Left lung (tissue), 10 donors: ENCODE measurements around the gene ROBO2. TPM values are rescaled to one million over a fixed set of nuclear protein-coding genes. Genes with fewer than 3 reads are reported as not detected.

Experiments
- ATAC-seq: fragments of 200-7000 bp; cut with Tn5 transposase; one replicate; pipeline ENCODE4 v1.9.1; 2020; ENCODE audit warnings: moderate library complexity
- DNase-seq, 4 donors: peaks; one replicate each; pipeline ENCODE4 v3.0.0-alpha.2; 2013 to 2020
- H3K27ac ChIP-seq, 2 donors: fragments of 200-600 bp; sonication (generic) in 1 of 2; one replicate each; pipeline versions ENCODE4 v1.5.0 to v1.8.0; 2020 to 2021
- H3K27me3 ChIP-seq, 2 donors: fragments of 200-600 bp; sonication (generic) in 1 of 2; one replicate each; pipeline versions ENCODE4 v1.5.0 to v1.8.0; 2020 to 2021
- H3K36me3 ChIP-seq, 2 donors: fragments of 200-600 bp; sonication (generic) in 1 of 2; one replicate each; pipeline versions ENCODE4 v1.5.0 to v1.8.0; 2020 to 2021
- H3K4me1 ChIP-seq, 2 donors: fragments of 200-600 bp; one replicate each; pipeline ENCODE4 v1.8.0; 2021
- H3K4me3 ChIP-seq, 2 donors: fragments of 200-600 bp; sonication (generic) in 1 of 2; one replicate each; pipeline versions ENCODE4 v1.5.0 to v1.8.0; 2020 to 2021; ENCODE audit warnings: mild to moderate bottlenecking in 1 of 2
- H3K9me3 ChIP-seq, 2 donors: fragments of 200-600 bp; sonication (generic) in 1 of 2; one replicate each; pipeline versions ENCODE4 v1.5.0 to v1.8.0; 2020 to 2021
- intact Hi-C, 2 donors: fragments of 100-400 bp; cut with DNase I; formaldehyde crosslinking; loops; one replicate each; pipeline versions ENCODE4 v1.11.2 to v1.14.2; 2022
- polyA plus RNA-seq, 6 donors: library from polyadenylated mRNA; unstranded; fragments of 120-200 nt; gene quantifications; one replicate each; pipeline ENCODE4 v1.2.1, GENCODE V29; 2013; ENCODE audit not compliant: insufficient read length in 6 of 6
- total RNA-seq, 2 donors: library from RNA; stranded (reverse); fragmentation: NEBNext Ultra II Directional; extraction: Animal tissue kit (Norgen Biotek cat#: 25700); gene quantifications; one replicate each; pipeline ENCODE4 v1.2.1, GENCODE V29; 2021
- TF ChIP-seq, protein P1 (sequence below), 2 donors: fragments of 200-600 bp; sonication (generic) in 1 of 2; IDR thresholded peaks; one replicate each; pipeline versions ENCODE4 v1.5.0 to v1.8.0; 2021; ENCODE audit warnings: antibody characterized with exemption in 2 of 2
- donor health status: DM: no; HTN: yes; CAD: no.
- donor health status: DM: no; HTN: no; CAD: no.

The ROBO2 gene
- total and polyA plus RNA-seq, 8 donors: 4.9 to 66.2 (median 51.1) TPM

DNA sequence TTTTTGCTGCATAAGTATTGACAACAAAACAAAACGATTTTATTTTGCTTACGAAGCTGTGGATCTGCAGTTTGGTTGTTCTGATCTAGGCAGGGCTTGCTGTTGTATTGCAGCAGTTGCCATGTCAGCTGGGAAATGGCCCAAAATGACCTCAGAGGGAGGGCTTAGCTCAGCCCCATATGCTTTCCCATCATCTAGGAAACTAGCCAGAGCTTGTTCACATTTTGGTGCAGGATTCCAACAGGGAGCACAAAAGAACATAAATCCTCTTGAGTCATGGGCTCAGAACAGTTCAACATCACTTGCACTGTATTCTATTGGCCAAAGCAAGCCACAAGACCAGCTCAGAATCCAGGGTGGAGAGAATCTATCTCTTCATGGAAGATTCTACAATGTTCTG, 42.2 kb upstream of the ROBO2 start:
- ATAC-seq (peak; percentile 54), DNase-seq (peak in 1 of 4 donors; percentile 49)
- Histone ChIP-seq H3K4me1 (no peaks in the 10 kb centered on the region), H3K4me3 (no peak overlapping the region), H3K27me3 (no peaks in the 10 kb centered on the region), H3K36me3 (no peaks in the 10 kb centered on the region), H3K9me3 (no peaks in the 10 kb centered on the region), H3K27ac (no peak overlapping the region)
- TF ChIP-seq, protein P1, sequence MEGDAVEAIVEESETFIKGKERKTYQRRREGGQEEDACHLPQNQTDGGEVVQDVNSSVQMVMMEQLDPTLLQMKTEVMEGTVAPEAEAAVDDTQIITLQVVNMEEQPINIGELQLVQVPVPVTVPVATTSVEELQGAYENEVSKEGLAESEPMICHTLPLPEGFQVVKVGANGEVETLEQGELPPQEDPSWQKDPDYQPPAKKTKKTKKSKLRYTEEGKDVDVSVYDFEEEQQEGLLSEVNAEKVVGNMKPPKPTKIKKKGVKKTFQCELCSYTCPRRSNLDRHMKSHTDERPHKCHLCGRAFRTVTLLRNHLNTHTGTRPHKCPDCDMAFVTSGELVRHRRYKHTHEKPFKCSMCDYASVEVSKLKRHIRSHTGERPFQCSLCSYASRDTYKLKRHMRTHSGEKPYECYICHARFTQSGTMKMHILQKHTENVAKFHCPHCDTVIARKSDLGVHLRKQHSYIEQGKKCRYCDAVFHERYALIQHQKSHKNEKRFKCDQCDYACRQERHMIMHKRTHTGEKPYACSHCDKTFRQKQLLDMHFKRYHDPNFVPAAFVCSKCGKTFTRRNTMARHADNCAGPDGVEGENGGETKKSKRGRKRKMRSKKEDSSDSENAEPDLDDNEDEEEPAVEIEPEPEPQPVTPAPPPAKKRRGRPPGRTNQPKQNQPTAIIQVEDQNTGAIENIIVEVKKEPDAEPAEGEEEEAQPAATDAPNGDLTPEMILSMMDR (IDR thresholded peaks at IDR 0.05): no peak
- intact Hi-C loops: no loop called here

DNA sequence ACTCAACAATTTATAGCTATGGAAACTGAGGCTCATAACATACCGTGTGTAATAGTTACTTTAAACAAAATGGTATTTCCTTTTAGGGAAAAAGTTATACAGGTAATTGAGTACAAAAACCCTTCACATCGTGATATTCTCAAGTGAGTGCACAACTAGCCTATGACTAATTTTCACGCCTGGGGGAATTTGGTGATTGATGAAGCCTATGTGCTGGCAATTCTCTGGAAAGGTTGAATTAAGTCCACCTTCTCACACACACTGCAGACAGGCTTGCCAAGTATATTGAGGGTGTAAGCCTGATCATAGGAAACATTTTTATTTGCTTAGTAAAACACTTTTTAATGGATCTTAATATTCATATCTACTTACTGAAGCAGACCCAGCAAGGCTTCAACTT, 41.3 kb upstream of the ROBO2 start:
- intact Hi-C loops: no loop called here

DNA sequence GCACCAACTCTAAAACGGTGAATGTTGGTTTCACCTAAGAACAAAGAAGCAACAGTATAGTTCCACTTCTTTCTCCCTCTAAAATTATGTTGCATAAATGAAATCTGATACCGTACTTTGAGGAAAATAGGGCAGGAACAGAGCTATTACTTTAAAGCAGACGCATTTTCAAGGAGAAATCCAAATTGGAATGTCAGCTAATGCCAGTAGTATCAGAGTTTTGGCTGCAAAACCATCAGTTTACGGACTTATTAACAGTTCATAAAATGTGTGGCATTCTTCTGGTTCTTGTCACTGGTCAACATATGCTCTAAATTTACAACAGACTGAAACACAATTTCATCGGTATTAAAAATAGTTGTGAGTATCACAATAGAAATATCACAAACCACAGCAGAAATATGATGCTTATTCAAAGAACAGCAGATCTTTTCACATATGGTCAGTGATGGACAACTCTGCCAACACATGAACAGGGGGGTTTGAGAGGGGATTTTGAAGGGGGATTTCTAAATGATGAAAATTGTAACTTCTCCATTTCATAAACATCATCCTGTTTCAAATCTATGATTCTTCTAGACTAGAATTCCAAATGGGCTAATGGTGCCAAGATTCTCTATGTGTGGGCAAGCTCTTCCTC, 38.7 kb upstream of the ROBO2 start:
- Histone ChIP-seq H3K27ac (no peak overlapping the region), H3K4me1 (no peaks in the 10 kb centered on the region), H3K27me3 (no peaks in the 10 kb centered on the region), H3K9me3 (peaks cover 0 to 2% of the 10 kb centered on the region in 2 donors), H3K36me3 (no peaks in the 10 kb centered on the region), H3K4me3 (no peak overlapping the region)
- DNase-seq (peak in 1 of 4 donors; percentile 30), ATAC-seq (no peak)
- intact Hi-C loops: no loop called here
- TF ChIP-seq, protein P1 (IDR thresholded peaks at IDR 0.05): no peak

More for the DNA sequence above, 41.3 kb upstream of the ROBO2 start:
- Histone ChIP-seq H3K4me1 (no peaks in the 10 kb centered on the region), H3K4me3 (no peak overlapping the region), H3K9me3 (peaks cover 0 to 2% of the 10 kb centered on the region in 2 donors), H3K27ac (no peak overlapping the region), H3K27me3 (no peaks in the 10 kb centered on the region), H3K36me3 (no peaks in the 10 kb centered on the region)
- DNase-seq (no peak), ATAC-seq (no peak)
- TF ChIP-seq, protein P1 (IDR thresholded peaks at IDR 0.05): no peak

DNA sequence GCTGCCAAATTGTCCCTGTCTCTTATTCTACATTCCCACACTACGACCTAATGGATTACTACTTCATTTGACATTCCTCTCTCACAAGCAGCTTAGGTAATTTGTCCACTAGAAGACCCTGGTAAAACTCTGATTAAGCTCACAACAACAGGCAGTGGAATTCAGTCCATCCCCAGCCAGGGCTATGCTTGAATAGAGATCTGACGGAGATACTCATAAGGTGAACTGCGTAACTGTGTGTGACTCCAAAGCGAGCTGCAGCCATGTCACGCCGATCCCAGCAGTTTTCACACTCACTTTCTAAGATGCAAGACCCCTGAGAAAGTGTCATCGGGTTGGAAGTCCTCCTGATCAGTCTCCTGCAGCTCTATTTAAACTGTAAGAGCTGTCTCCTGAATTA, 25.7 kb upstream of the ROBO2 start:
- DNase-seq (no peak), ATAC-seq (no peak)
- intact Hi-C loops: no loop called here
- Histone ChIP-seq H3K9me3 (no peaks in the 10 kb centered on the region), H3K4me3 (no peak overlapping the region), H3K36me3 (no peaks in the 10 kb centered on the region), H3K4me1 (no peaks in the 10 kb centered on the region), H3K27ac (no peak overlapping the region), H3K27me3 (no peaks in the 10 kb centered on the region)
- TF ChIP-seq, protein P1 (IDR thresholded peaks at IDR 0.05): no peak

DNA sequence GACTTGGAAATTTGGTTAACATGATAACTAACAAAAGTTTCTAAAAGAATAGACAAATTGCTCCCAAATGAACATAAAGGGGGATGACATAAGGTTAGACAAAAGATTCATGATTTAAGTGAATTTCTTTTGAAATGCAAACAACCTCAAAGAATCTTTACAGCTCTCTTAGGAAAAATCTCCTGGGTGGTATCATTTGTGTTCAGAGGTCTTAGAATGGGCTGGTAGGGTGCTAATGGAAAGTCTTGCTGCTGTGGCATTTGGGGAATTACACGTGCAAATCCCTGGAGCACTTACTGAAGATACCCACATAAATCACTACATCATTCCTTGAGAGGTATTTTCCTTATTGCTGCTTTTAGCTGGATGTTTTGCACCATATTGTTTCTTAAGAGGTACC, 14.4 kb upstream of the ROBO2 start:
- no peaks in the 10 kb centered on the region for H3K36me3 ChIP-seq
- TF ChIP-seq, protein P1 (IDR thresholded peaks at IDR 0.05): no peak
- H3K27ac ChIP-seq: no peak overlapping the region
- no peaks in the 10 kb centered on the region for H3K4me1 ChIP-seq
- H3K27me3 ChIP-seq: no peaks in the 10 kb centered on the region
- H3K9me3 ChIP-seq: no peaks in the 10 kb centered on the region
- H3K4me3 ChIP-seq: no peak overlapping the region
- intact Hi-C loops: no loop called here
- ATAC-seq: no peak
- DNase-seq: no peak
